HG03039 (cell line): Measurements from ENCODE around the gene TRIM68.

ENCODE experiments used
- ATAC-seq: cut with Tn5 transposase; IDR thresholded peaks from one replicate; pipeline ENCODE4 v1.9.1; 2021; ENCODE audit warnings: mild to moderate bottlenecking, moderate library complexity; ENCODE audit not compliant: unreplicated experiment

The TRIM68 gene

GRCh38 chr11:4607781-4608666 is at the start of gene TRIM68:
TSS of gene TRIM68 (minus strand) at chr11:4608231. CDS start at chr11:4605504, 2,727 bp downstream.
- ATAC-seq: peak; percentile 100

- no peak for ATAC-seq
Observed at GRCh38 chr11:4654635-4655369, 46.8 kb upstream of the TRIM68 start.

- no peak for ATAC-seq
Observed at GRCh38 chr11:4647766-4648165, 39.7 kb upstream of the TRIM68 start.

GRCh38 chr11:4645974-4646373 is 37.9 kb upstream of the TRIM68 start:
- ATAC-seq: no peak

- no peak for ATAC-seq
Observed at GRCh38 chr11:4644233-4644632, 36.2 kb upstream of the TRIM68 start.

- ATAC-seq: no peak
Observed at GRCh38 chr11:4643682-4644081, 35.7 kb upstream of the TRIM68 start, which contains the start of gene OR51E1. TSS of gene OR51E1 (plus strand) at chr11:4643982. CDS start at chr11:4652527, 8,545 bp downstream.

- no peak for ATAC-seq
Observed at GRCh38 chr11:4643076-4643475, 35.0 kb upstream of the TRIM68 start.

- ATAC-seq: no peak
Observed at GRCh38 chr11:4642043-4642442, 34.0 kb upstream of the TRIM68 start.

GRCh38 chr11:4641501-4641900 is 33.5 kb upstream of the TRIM68 start:
- no peak for ATAC-seq

- no peak for ATAC-seq
Observed at GRCh38 chr11:4639931-4640330, 31.9 kb upstream of the TRIM68 start.

- no peak for ATAC-seq
Observed at GRCh38 chr11:4637662-4638047, 29.6 kb upstream of the TRIM68 start.

- ATAC-seq: peak; percentile 87
Observed at GRCh38 chr11:4636962-4637661, 29.1 kb upstream of the TRIM68 start, which contains the start of gene OR51D1. TSS of gene OR51D1 (plus strand) at chr11:4637477. CDS start at chr11:4639791, 2,314 bp downstream.

- no peak for ATAC-seq
Observed at GRCh38 chr11:4636136-4636535, 28.1 kb upstream of the TRIM68 start.

- ATAC-seq: no peak
Observed at GRCh38 chr11:4626207-4627099, 18.4 kb upstream of the TRIM68 start.

- ATAC-seq: no peak
Observed at GRCh38 chr11:4619514-4619913, 11.5 kb upstream of the TRIM68 start.

GRCh38 chr11:4615856-4616444 is 7.9 kb upstream of the TRIM68 start:
- no peak for ATAC-seq

- no peak for ATAC-seq
Observed at GRCh38 chr11:4611986-4612385, 4.0 kb upstream of the TRIM68 start.

- ATAC-seq: no peak
Observed at GRCh38 chr11:4610258-4610935, 2.4 kb upstream of the TRIM68 start.

- ATAC-seq: no peak
Observed at GRCh38 chr11:4607096-4607495, 935 bp downstream of the TRIM68 start.
